ENCODE results near the gene PPM1J.

DNA sequence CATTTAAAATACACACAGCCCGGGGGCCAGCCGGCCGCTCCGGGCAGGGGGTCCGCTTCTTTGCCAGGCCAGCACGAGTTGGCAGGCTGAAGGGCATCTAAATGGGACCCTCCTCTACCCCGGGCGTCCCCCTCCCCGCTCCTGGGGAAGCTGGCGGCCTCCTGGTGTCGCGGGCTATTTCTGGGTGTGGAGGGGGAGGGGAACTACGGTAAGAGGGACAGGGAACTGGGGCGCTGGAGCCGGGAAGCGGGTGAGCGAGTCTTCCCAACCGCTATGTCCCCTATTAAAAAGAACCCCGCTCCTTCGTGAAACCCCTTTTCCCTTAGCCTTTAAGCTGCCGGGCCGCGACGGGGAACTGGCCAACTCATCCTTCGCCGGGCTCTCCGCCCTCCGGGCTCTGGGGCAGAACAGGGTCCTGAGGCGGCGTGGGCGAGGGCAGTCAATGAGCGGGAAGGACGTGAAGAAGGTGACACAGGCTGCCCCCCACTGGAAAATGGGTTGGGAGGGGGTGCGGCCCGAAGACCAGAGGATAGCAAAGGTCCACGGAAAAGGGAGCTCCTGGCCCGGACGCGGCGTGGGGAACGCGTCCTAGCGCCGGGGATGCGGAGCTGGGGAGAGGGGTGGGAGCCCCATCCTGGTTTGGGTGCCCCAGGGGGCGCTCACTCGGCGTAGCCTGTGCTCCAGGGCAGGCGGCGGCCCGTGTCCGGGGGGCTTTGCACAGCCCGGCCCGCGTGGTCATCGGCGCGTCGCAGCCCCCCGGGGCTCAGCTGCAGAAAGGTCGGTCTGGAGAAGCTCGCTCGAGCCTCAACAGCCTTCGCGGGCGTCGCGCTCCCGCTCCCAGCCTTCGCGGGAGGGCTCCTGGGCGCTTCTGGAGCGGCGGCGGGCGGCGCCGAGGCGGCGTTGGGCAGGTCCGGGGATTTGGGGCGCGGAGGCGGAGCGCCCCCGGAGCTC is 544 bp downstream of the PPM1J start:
- TF ChIP-seq, protein P1, sequence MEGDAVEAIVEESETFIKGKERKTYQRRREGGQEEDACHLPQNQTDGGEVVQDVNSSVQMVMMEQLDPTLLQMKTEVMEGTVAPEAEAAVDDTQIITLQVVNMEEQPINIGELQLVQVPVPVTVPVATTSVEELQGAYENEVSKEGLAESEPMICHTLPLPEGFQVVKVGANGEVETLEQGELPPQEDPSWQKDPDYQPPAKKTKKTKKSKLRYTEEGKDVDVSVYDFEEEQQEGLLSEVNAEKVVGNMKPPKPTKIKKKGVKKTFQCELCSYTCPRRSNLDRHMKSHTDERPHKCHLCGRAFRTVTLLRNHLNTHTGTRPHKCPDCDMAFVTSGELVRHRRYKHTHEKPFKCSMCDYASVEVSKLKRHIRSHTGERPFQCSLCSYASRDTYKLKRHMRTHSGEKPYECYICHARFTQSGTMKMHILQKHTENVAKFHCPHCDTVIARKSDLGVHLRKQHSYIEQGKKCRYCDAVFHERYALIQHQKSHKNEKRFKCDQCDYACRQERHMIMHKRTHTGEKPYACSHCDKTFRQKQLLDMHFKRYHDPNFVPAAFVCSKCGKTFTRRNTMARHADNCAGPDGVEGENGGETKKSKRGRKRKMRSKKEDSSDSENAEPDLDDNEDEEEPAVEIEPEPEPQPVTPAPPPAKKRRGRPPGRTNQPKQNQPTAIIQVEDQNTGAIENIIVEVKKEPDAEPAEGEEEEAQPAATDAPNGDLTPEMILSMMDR (IDR thresholded peaks at IDR 0.05; ENCODE audit: low read depth, low read length), result no peak
- no peak for TF ChIP-seq EZH2phosphoT487 (IDR thresholded peaks at IDR 0.05; ENCODE audit: low read depth)
